ENCODE results near the gene SVEP1. TPM values are rescaled to one million over a fixed set of nuclear protein-coding genes. Genes with fewer than 3 reads are reported as not detected.
A peak's percentile ranks its signal among the peaks of the same experiment; 100 is the strongest.

The SVEP1 gene
- total and polyA plus RNA-seq, 10 donors = 0.98 to 44.9 (median 25.8) TPM

DNA sequence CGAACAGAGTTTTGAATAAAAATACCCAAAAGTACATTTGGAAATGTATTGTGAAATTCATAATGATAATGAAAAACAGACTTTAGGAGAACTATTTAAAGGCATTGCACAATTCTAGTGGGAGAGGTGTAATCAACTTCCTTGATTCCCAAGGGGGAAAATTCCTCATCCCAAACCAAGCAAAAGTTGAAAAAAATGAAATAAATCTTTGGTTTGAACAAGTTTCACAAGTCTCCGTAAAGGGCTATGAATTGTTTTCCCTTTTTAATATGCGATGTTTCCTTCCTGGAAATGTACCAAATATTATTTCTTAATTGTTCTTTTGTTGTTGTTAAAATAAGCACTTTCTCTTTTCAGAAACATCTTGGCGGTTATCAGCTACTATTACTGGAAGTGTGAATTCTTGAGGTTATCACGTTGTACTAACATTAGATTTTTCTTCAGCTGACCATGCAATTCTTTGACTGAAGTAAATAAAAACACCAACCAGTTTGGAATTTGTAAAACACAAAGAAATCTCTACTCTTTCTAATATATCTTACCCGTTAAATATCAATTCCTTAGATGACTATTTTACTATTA is 59.3 kb downstream of the SVEP1 start:
- no peaks in the 10 kb centered on the region for H3K27me3 ChIP-seq (replicated peaks in 1 of 7)
- no peak for DNase-seq
- H3K9me3 ChIP-seq = no peaks in the 10 kb centered on the region
- TF ChIP-seq, protein P1, sequence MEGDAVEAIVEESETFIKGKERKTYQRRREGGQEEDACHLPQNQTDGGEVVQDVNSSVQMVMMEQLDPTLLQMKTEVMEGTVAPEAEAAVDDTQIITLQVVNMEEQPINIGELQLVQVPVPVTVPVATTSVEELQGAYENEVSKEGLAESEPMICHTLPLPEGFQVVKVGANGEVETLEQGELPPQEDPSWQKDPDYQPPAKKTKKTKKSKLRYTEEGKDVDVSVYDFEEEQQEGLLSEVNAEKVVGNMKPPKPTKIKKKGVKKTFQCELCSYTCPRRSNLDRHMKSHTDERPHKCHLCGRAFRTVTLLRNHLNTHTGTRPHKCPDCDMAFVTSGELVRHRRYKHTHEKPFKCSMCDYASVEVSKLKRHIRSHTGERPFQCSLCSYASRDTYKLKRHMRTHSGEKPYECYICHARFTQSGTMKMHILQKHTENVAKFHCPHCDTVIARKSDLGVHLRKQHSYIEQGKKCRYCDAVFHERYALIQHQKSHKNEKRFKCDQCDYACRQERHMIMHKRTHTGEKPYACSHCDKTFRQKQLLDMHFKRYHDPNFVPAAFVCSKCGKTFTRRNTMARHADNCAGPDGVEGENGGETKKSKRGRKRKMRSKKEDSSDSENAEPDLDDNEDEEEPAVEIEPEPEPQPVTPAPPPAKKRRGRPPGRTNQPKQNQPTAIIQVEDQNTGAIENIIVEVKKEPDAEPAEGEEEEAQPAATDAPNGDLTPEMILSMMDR (IDR thresholded peaks at IDR 0.05 in 8 of 11, conservative IDR thresholded peaks at IDR 0.05 in 3 of 11) = no peak
- no peak for TF ChIP-seq POLR2A (IDR thresholded peaks at IDR 0.05)
- TF ChIP-seq POLR2AphosphoS5 (IDR thresholded peaks at IDR 0.05) = no peak
- H3K4me3 ChIP-seq = no peak overlapping the region
- intact Hi-C loops (cut with DNase I; ENCODE audit: low total_unique reads) = no loop called here
- no peaks in the 10 kb centered on the region for H3K4me1 ChIP-seq
- H3K27ac ChIP-seq = peak overlapping the region in 4 of 8 donors; percentile 3 to 40 (median 28)
- 54 to 76% (median 65%) methylated on average over 6 of the region's 6 CpGs for WGBS, 5 donors
- H3K36me3 ChIP-seq = no peaks in the 10 kb centered on the region

DNA sequence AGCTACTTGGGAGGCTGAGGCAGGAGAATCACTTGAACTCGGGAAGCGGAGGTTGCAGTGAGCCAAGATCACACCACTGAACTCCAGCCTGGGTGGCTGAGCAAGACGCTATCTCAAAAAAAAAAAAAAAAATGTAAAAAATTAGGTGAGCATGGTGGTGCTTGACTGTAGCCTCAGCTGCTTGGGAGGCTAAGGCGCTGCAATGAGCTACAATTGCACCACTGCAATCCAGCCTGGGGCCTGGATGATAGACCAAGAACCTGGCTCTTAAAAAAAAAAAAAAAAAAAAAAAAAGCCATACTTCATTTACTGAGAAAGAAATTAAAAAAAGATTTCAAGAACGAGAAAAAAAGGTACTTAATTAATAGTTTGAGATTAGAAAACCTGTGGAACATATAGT is 62.1 kb downstream of the SVEP1 start:
- H3K36me3 ChIP-seq = no peaks in the 10 kb centered on the region
- H3K9me3 ChIP-seq = no peaks in the 10 kb centered on the region
- H3K27me3 ChIP-seq (replicated peaks in 1 of 7) = no peaks in the 10 kb centered on the region
- WGBS, 5 donors = 85 to 93% (median 92%) methylated on average over 5 of the region's 5 CpGs
- H3K4me1 ChIP-seq = no peaks in the 10 kb centered on the region
- no peak for DNase-seq
- no peak overlapping the region for H3K27ac ChIP-seq
- no peak overlapping the region for H3K4me3 ChIP-seq
- TF ChIP-seq POLR2AphosphoS5 (IDR thresholded peaks at IDR 0.05) (no peak), POLR2A (IDR thresholded peaks at IDR 0.05) (no peak)
- TF ChIP-seq, protein P1 (IDR thresholded peaks at IDR 0.05 in 8 of 11, conservative IDR thresholded peaks at IDR 0.05 in 3 of 11) = no peak
- intact Hi-C loops (cut with DNase I; ENCODE audit: low total_unique reads) = no loop called here

DNA sequence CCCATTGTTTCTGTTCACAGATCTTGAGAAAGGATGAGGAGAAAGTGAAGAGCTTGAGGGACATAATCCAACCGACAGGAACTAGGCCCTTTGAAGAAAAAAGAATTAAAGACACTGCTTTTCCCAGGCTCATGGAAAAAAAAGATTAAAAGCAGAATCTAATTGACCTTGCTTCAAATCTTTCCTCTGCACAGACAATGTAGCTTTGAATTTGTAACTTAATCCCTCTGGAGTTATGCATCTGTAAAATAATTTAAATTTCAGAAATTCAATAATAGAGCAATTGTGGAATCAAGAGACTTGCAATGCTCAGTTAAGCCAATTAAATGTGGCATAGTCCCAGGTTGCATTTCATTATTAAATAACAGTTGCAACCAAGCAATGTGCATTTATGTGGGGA is 64.6 kb downstream of the SVEP1 start:
- Histone ChIP-seq H3K4me3 (no peak overlapping the region), H3K27ac (no peak overlapping the region), H3K27me3 (replicated peaks in 1 of 7) (no peaks in the 10 kb centered on the region), H3K4me1 (no peaks in the 10 kb centered on the region), H3K36me3 (no peaks in the 10 kb centered on the region), H3K9me3 (no peaks in the 10 kb centered on the region)
- 56 to 88% (median 78%) methylated on average over 1 of the region's 1 CpG for WGBS, 5 donors
- DNase-seq = no peak
- intact Hi-C loops (cut with DNase I; ENCODE audit: low total_unique reads) = no loop called here
- TF ChIP-seq POLR2A (IDR thresholded peaks at IDR 0.05) (no peak), POLR2AphosphoS5 (IDR thresholded peaks at IDR 0.05) (no peak)
- TF ChIP-seq, protein P1 (IDR thresholded peaks at IDR 0.05 in 8 of 11, conservative IDR thresholded peaks at IDR 0.05 in 3 of 11) = no peak

DNA sequence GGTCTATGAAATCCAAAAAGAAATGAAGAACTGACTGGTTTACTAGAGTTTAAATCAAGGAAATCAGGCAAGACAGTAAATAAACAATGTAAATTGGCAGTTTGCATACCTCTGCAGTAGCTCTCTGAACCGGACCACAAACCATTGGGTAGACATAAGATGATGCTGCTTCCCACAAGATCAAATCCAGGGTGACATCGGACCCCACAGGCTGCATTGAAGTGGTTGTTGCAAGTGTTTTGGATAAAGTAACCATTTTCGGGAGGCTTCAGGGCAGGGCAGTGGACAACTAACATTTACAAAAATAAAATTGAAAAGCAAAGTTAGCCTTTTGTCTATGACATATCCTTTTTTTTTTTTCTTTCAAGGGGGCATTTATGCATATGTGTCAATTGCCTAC is 66.7 kb downstream of the SVEP1 start:
- no peak for DNase-seq
- Histone ChIP-seq H3K4me1 (no peaks in the 10 kb centered on the region), H3K9me3 (no peaks in the 10 kb centered on the region), H3K27ac (no peak overlapping the region), H3K27me3 (replicated peaks in 1 of 7) (no peaks in the 10 kb centered on the region), H3K36me3 (no peaks in the 10 kb centered on the region), H3K4me3 (no peak overlapping the region)
- TF ChIP-seq, protein P1 (IDR thresholded peaks at IDR 0.05 in 8 of 11, conservative IDR thresholded peaks at IDR 0.05 in 3 of 11) = no peak
- no peak for TF ChIP-seq POLR2A (IDR thresholded peaks at IDR 0.05)
- no peak for TF ChIP-seq POLR2AphosphoS5 (IDR thresholded peaks at IDR 0.05)
- intact Hi-C loops (cut with DNase I; ENCODE audit: low total_unique reads) = no loop called here
- WGBS, 5 donors = 78 to 92% (median 87%) methylated on average over 3 of the region's 3 CpGs
